Measurements from ENCODE around the gene SNAI3. TPM values are rescaled to one million over a fixed set of nuclear protein-coding genes. Genes with fewer than 3 reads are reported as not detected.

The SNAI3 gene
- total and polyA plus RNA-seq, 9 of the 15 experiments (the other 6 are each of a cell fraction or from before 2014, with no cell fraction given) = 0.04 to 4.1 (median 0.80) TPM; not detected in 1

GRCh38 chr16:88685156-88686061 is 898 bp downstream of the SNAI3 start:
- Histone ChIP-seq H3K4me1 (replicated peaks in 1 of 2; ENCODE audit: control insufficient read depth in 2 of 2, insufficient read depth in 2 of 2, low read length in 2 of 2) (peaks cover 36 to 71% of the 10 kb centered on the region in 2 experiments), H3K79me2 (ENCODE audit: control insufficient read depth, insufficient read depth, low read length) (no peaks in the 10 kb centered on the region; the same call in 2 of the 3 replicates), H3K4me3 (peak overlapping the region; percentile 60), H3K27ac (ENCODE audit: extremely low read depth, low read depth, low read length) (no peak overlapping the region; the same call in 2 of the 3 replicates), H3K27me3 (ENCODE audit: control insufficient read depth in 2 of 2, insufficient read depth in 2 of 2, low read length in 2 of 2) (no peaks in the 10 kb centered on the region), H3K36me3 (ENCODE audit: control insufficient read depth, insufficient read depth, low read length) (no peaks in the 10 kb centered on the region), H3K9ac (ENCODE audit: insufficient read depth in 1 of 2, low read depth in 2 of 2, low read length in 2 of 2) (peak overlapping the region; percentile 44 to 90; a peak in 3 of 4 replicates), H2AFZ (ENCODE audit: low read depth, low read length) (peak overlapping the region; percentile 88), H3K4me2 (ENCODE audit: insufficient read depth, low read length) (peak overlapping the region; percentile 75), H3K9me1 (ENCODE audit: control insufficient read depth, insufficient read depth, low read length) (no peaks in the 10 kb centered on the region), H3K9me3 (replicated peaks; ENCODE audit: control insufficient read depth, insufficient read depth, low read depth, low read length) (no peaks in the 10 kb centered on the region), H4K20me1 (replicated peaks; ENCODE audit: control insufficient read depth, insufficient read depth, low read length) (no peaks in the 10 kb centered on the region; the same call in 1 of the 2 replicates)
- FAIRE-seq = no peak
- 40% methylated on average over 21 of the region's 33 CpGs for WGBS (ENCODE audit: insufficient coverage, low coverage, missing lambda C conversion rate)
- DNase-seq (ENCODE audit: extremely low read depth in 1 of 4, low spot score in 3 of 4) = peak; percentile 49 to 73 (median 66)
- ChIA-PET POLR2A (interaction anchor here (0.5 to 1.2 kb wide), 4 partner anchors 9 to 34 kb away, joined by 3 to 6 read pairs (median 4); partner anchors contain the start of gene MVD), CTCF (ENCODE audit: low intra/inter-chr PET ratio) (interaction anchor here (0.6 kb wide), 1 partner anchor 127 kb away, joined by 3 read pairs; no protein-coding TSS in a partner anchor)
- in situ Hi-C loops (cut with MboI) = no loop called here
- BruUV-seq (replicated peaks) = no TSS peak
- no peak for ATAC-seq
- intact Hi-C loops (cut with micrococcal nuclease) = loop anchor here (2.0 to 5.0 kb wide), 3 partner anchors 23 to 87 kb away; partner anchors contain the start of gene MVD
- no peak for TF ChIP-seq HMG20B (CRISPR knock-in tag; IDR thresholded peaks at IDR 0.05)
- TF ChIP-seq CCAR2 (IDR thresholded peaks at IDR 0.05; ENCODE audit: low read depth, low read length) = no peak
- TF ChIP-seq CEBPZ (IDR thresholded peaks at IDR 0.05; ENCODE audit: borderline replicate concordance, low read depth, low read length) = no peak
- TF ChIP-seq PTRF (tag; IDR thresholded peaks at IDR 0.05) = no peak
- TF ChIP-seq GTF2E2 (tag; IDR thresholded peaks at IDR 0.05) = no peak
- no peak for TF ChIP-seq ZBTB8A (IDR thresholded peaks at IDR 0.05; ENCODE audit: partially characterized antibody)
- TF ChIP-seq FOXJ3 (CRISPR knock-in tag; IDR thresholded peaks at IDR 0.05) = no peak
- TF ChIP-seq ZMIZ1 (IDR thresholded peaks at IDR 0.05; ENCODE audit: low read depth in 2 of 2, low read length in 2 of 2) = no peak

All from K562 (cell line).